Measurements from ENCODE around the gene TMEM176B. TPM values are rescaled to one million over a fixed set of nuclear protein-coding genes. Genes with fewer than 3 reads are reported as not detected.
A peak's percentile ranks its signal among the peaks of the same experiment; 100 is the strongest.

The TMEM176B gene
- total and polyA plus RNA-seq, 2 of the 13 experiments (the other 11 are each of a cell fraction or from before 2014, with no cell fraction given): not detected

- no peak for TF ChIP-seq KIAA2018 (CRISPR knock-in tag; IDR thresholded peaks at IDR 0.05; ENCODE audit: borderline replicate concordance)
- TF ChIP-seq ZFP36 (IDR thresholded peaks at IDR 0.05; ENCODE audit: borderline replicate concordance, low read depth, low read length, partially characterized antibody): no peak
These were observed 15.2 kb downstream of the TMEM176B start (continued) for GRCh38 chr7:150784954-150785353.

DNA sequence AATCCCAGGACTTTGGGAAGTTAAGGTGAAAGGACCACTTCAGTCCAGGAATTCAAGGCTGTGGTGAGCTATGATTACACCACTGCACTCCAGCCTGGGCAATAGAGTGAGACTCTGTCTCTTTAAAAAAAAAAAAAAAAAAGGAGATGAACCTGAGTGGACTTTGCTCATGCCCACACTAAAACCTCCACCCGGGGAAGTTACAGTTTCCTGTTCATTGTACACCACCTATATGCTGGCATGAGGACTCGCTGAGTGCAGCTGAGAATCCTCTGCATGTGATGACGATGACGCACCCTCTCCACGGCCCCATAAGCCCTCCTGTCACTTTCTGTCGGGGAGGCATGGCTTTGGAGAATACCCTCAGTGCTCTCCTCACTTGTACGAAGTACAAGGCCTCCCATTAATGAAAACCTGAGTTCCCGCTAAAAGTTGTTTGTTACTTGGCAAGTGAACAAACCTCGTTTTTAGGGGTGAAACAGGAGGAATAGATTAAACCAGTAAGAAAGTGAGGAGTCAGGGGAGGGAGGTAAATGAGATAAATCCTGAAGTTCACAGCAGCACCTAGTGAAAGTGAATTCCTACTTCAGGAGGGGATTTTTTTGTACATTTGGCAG lies 15.9 kb downstream of the TMEM176B start:
- CTCF ChIA-PET (ENCODE audit: low intra/inter-chr PET ratio, low total read pairs): no interaction called here
- Histone ChIP-seq H3K9me3 (ENCODE audit: low read length) (no peaks in the 10 kb centered on the region), H3K4me2 (ENCODE audit: low read depth, low read length) (peak overlapping the region; percentile 59), H3K27ac (ENCODE audit: extremely low read length, insufficient read depth, low read length) (no peak overlapping the region), H3K27me3 (ENCODE audit: control insufficient read depth in 1 of 2, insufficient read depth in 2 of 2, low read length in 2 of 2) (peaks cover 0 to 16% of the 10 kb centered on the region in 2 experiments; a peak in 3 of 5 replicates), H2AFZ (ENCODE audit: low read length) (no peak overlapping the region), H4K20me1 (ENCODE audit: insufficient read depth, low read length) (no peaks in the 10 kb centered on the region), H3K36me3 (replicated peaks in 1 of 2; ENCODE audit: control insufficient read depth in 1 of 2, insufficient read depth in 2 of 2, low read length in 2 of 2) (no peaks in the 10 kb centered on the region), H3K79me2 (ENCODE audit: insufficient read depth, low read length) (no peaks in the 10 kb centered on the region), H3K4me1 (ENCODE audit: insufficient read depth, low read length) (peaks cover 18% of the 10 kb centered on the region), H3K4me3 (replicated peaks in 1 of 3; ENCODE audit: insufficient read depth in 1 of 3, low read depth in 2 of 3, low read length in 3 of 3) (no peak overlapping the region), H3K9ac (ENCODE audit: insufficient read depth, low read depth, low read length) (no peak overlapping the region)
- intact Hi-C loops (cut with micrococcal nuclease; ENCODE audit: unreplicated experiment): loop anchor here (2.0 to 5.0 kb wide), 2 partner anchors 78 to 443 kb away; partner anchors contain the start of gene RARRES2
- peak; percentile 85 for ATAC-seq
- POLR2A ChIA-PET: no interaction called here
- peak; percentile 50 for DNase-seq (ENCODE audit: low spot score)
- FAIRE-seq: no peak
- in situ Hi-C loops (cut with HindIII; ENCODE audit: extremely low pct_ligation_motif_present, low pct_unique_long_range_greater_than_20kb): no loop called here
- 4% methylated on average over 9 of the region's 9 CpGs for WGBS (ENCODE audit: low lambda C conversion rate)
- no TSS peak for BruUV-seq (replicated peaks)
- TF ChIP-seq ZNF24 (IDR thresholded peaks at IDR 0.05) (no peak), HNF4A (CRISPR knock-in tag; IDR thresholded peaks at IDR 0.05) (peak; percentile 48; the same call in 1 of the 2 replicates), SALL1 (CRISPR knock-in tag; IDR thresholded peaks at IDR 0.05) (peak; percentile 43; the same call in 1 of the 2 replicates), SAP130 (CRISPR knock-in tag; IDR thresholded peaks at IDR 0.05; ENCODE audit: low read depth) (peak; percentile 34; the same call in 1 of the 2 replicates), FOSL2 (CRISPR knock-in tag; IDR thresholded peaks at IDR 0.05) (peak; percentile 49; the same call in 1 of the 2 replicates), PHF21A (CRISPR knock-in tag; IDR thresholded peaks at IDR 0.05) (peak; percentile 37; the same call in 1 of the 2 replicates), ZMYM4 (CRISPR knock-in tag; IDR thresholded peaks at IDR 0.05) (0 out of 2 replicates have a peak, but pooled peaks have one; percentile 35)
- TF ChIP-seq, protein P1, sequence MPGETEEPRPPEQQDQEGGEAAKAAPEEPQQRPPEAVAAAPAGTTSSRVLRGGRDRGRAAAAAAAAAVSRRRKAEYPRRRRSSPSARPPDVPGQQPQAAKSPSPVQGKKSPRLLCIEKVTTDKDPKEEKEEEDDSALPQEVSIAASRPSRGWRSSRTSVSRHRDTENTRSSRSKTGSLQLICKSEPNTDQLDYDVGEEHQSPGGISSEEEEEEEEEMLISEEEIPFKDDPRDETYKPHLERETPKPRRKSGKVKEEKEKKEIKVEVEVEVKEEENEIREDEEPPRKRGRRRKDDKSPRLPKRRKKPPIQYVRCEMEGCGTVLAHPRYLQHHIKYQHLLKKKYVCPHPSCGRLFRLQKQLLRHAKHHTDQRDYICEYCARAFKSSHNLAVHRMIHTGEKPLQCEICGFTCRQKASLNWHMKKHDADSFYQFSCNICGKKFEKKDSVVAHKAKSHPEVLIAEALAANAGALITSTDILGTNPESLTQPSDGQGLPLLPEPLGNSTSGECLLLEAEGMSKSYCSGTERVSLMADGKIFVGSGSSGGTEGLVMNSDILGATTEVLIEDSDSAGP (CRISPR knock-in tag; IDR thresholded peaks at IDR 0.05; ENCODE audit: borderline replicate concordance): peak; percentile 97
